Activated CD4-positive, alpha-beta T cell treated with anti-CD3 and anti-CD28 coated beads, Interleukin-2, Interleukin-4, amounts not matched to agents 100 ng/mL and 50 ng/mL, durations not matched to agents 16 hours and 8 hours (primary cell): ENCODE data around the gene ZNF609.
"Not testable (repeated sequence)": the region's sequence is repeated elsewhere in the genome, so short reads cannot be mapped to it uniquely, and the experiment has no call there.

ENCODE experiments used
- DNase-seq: peaks from one replicate; pipeline ENCODE4 v3.0.0-alpha.2; 2020; ENCODE audit warnings: low spot score

Gene ZNF609

GRCh38 chr15:64623347-64623996, 163.1 kb downstream of the ZNF609 start:
- DNase-seq: no peak

DNA sequence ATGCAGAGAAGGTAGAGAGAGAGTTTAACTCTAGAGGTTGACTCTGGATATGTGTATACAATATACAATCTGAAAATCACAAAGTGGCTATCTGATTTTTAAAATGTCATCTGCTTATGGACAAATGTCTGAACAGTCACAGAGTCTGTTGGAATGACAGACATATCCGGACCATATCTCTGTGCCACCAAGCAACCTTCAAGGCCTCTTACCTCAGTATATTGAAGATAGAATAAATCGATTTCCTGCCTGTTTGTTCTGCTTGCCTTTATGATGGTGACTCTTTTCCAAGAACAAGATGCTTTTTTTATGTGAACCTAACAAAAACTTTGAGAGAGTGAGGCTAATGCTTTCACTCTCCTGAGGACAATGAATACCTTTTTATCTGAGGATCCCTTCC, 163.9 kb downstream of the ZNF609 start:
- DNase-seq: no peak

DNA sequence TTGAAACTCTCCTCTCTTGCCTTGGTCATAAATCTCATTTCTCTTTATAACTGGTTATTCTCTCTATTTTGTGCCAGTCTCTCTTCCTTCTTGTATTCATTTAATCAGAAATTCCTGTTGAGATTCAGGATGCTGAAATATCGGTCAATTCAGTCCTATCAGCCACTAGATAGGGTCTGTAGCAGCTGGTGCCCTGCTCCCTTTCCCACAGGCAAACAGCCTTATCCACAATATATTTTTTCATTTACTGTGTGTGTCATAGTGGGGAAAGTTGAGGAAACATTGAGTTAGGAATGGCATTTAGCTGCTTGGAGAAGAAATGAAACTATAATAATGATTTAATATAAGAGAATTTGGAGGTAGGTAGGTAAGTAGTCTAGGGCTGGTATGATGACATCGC, 168.7 kb downstream of the ZNF609 start:
- no peak for DNase-seq

GRCh38 chr15:64630396-64631107, 170.2 kb downstream of the ZNF609 start:
- DNase-seq: no peak

DNA sequence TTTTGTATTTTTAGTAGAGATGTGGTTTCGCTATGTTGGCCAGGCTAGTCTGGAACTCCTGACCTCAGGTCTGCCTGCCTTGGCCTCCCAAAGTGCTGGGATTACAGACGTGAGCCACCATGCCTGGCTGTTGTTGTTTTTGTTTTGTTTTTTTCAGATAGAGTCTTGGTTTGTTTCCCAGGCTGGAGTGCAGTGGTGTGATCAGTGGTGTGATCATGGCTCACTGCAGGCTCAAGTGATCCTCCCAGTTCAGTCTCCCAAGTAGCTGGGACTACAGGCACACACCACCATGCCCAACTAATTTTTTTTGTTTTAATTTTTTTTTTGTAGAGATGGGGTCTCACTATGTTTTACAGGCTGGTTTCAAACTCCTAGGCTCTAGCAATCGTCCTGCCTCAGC, 172.3 kb downstream of the ZNF609 start:
- not testable (repeated sequence) for DNase-seq

DNA sequence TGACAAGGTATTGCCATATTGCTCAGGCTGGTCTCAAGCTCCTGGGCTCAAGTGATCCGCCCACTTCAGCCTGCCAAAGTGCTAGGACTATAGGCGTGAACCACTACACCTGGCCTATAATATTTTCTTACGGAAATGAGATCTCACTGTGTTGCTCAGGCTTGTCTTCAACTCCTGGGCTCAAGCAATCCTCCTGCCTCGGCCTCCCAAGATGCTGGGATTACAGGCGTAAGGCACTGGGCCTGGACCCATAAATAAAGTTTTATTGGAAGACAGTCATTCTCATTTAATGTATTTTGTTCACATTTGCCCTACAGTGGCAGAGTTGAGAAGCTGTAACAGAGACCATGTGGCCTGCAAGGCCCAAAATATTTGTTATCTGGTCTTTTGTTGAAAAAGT, 173.0 kb downstream of the ZNF609 start:
- DNase-seq: no peak

- peak; percentile 73 for DNase-seq
Measured at GRCh38 chr15:64634027-64634426, 173.6 kb downstream of the ZNF609 start.

GRCh38 chr15:64634576-64635498, 174.5 kb downstream of the ZNF609 start:
- DNase-seq: peak; percentile 80

DNA sequence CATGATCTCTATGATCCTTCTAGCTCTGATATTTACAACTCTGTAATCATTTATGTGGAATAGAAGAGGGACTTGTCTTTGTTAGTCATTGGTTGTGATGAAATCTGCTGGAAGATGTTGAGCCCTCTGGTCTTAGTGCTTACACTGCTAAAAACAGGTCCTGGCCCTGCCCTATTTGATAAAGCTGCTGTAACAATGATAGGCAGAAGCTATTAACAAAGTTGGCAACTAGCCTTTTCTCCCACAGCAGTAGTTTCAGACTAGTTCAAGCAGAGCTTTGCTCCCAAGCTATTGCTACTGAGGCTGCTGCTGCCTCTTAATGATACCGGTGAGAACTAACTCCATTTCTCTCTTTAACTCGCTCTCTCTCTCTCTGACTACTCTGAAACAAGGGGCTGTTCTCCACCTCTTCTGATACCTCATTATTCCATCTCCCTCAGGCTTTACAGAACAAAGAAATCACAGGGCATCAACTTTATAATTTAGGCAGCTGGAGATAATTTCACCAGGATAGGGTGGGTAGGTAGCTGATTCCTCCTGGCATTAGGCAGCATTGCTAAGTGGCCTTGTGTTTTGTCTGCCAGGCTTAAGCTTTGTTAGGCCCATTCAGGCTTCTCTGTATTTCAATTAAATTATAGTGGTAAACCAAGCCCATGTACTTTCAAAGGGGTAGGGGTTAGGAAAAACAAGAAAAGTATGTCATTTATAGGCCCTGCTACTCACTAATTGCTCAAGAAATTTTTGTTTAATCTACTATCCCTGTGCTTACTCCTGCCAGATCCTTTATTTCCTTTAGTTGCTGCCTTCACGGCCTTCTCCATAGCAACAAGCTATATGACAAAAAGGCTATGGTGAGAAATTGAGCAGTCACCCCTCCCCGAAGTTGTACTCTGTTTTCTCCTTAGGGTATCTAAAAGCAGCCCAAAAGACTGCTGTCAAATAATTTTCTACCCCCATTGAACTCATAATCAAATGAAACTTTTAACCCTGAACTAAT, 175.4 kb downstream of the ZNF609 start:
- no peak for DNase-seq

- DNase-seq: no peak
Measured at GRCh38 chr15:64636556-64636955, 176.2 kb downstream of the ZNF609 start.

DNA sequence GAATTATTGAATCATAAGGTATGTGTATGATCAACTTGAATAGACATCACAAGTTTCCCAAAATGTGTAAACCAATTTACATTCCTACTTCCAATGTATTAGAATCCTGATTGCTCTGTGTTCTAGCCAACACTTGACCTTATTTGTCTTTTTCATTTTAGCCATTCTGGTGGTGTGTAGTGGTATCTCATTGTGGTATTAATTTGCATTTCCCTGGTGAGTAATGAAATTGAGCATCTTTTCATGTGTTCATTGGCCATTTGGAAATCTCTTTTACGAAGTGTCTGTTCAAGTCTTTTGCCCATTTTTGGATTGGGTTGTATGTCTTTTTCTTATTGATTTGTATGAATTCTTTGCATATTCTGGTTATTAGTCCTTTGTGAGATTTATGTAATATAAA, 177.0 kb downstream of the ZNF609 start:
- DNase-seq: no peak

DNA sequence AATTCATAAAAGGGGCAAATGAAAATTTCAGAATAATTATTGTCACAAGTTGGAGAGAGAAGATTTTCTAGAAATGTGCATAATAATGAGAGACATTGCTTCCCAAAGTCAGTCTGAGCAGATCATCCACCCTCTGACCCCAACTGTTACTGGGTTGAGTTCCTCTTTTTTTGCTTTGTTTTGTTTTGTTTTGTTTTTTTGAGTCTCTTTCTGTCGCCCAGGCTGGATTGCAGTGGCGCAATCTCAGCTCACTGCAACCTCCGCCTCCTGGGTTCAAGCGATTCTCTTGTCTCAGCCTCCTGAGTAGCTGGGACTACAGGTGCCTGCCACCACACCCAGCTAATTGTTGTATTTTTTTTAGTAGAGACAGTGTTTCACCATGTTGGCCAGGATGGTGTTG, 179.4 kb downstream of the ZNF609 start:
- not testable (repeated sequence) for DNase-seq

DNA sequence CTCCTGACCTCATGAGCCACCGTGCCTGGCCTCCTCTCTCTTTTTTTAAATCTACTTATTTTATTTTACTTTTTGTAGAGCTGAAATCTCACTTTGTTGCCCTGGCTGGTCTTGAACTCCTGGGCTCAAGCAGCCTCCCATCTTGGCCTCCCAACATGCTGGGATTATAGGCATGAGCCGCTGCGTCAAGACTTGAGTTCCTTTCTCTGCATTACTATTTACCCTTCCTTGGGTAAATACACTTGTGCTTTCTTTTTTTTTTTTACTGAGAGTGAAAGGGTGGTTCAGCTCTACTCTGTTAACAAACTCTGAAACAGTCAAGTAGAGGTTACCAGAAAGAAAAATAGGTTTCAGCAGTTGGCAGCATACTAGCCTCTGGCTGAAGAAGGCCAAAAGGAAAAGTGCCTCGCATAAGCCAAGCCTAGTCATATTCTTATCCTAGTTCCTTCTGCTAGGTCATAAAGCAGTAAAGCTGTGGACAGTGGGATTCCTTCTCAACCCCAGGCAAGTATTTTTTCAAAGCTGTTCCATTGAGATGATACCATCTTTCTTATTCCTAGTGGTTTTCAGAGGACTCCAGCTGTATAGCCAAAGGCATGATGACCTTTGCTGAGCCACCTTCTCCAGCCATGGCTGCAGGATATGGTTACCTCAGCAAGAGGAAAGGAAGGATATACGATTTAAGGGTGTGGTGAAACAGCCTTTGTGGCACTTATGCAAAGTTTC, 179.9 kb downstream of the ZNF609 start:
- no peak for DNase-seq

- DNase-seq: no peak
Measured at GRCh38 chr15:64642875-64643274, 182.5 kb downstream of the ZNF609 start.

GRCh38 chr15:64643685-64644084, 183.3 kb downstream of the ZNF609 start:
- no peak for DNase-seq

DNA sequence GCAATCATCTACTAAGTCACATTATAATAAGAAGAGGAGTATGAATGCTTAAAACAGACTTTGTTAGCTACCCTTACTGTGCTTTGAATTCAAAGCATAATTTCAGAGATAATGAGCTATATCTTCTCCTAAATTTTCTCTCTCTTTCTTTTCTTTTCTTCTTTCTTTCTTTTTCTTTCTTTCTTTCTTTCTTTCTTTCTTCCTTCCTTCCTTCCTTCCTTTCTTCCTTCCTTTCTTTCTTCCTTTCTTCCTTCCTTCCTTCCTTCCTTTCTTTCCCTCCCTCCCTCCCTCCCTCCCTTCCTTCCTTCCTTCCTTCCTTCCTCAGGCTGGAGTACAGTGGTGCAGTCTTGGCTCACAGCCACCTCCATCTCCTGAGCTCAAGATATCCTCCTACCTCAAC, 184.4 kb downstream of the ZNF609 start:
- not testable (repeated sequence) for DNase-seq

DNA sequence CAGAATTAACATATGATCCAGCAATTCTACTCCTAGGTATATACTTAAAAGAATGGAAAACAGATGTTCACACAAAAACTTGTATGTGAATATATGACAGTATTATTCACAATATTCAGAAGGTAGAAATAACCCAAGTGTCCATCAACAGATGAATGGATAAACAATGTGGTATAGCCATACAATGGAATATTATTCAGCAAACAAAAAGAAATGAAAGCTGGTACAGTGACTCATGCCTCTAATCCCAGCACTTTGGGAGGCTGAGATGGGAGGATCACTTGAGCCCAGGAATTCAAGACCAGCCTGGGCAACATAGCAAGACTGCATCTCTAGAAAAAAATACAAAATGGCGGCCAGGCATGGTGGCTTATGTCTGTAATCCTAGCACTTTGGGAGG, 185.6 kb downstream of the ZNF609 start:
- no peak for DNase-seq

GRCh38 chr15:64647367-64647766, 187.0 kb downstream of the ZNF609 start:
- no peak for DNase-seq

DNA sequence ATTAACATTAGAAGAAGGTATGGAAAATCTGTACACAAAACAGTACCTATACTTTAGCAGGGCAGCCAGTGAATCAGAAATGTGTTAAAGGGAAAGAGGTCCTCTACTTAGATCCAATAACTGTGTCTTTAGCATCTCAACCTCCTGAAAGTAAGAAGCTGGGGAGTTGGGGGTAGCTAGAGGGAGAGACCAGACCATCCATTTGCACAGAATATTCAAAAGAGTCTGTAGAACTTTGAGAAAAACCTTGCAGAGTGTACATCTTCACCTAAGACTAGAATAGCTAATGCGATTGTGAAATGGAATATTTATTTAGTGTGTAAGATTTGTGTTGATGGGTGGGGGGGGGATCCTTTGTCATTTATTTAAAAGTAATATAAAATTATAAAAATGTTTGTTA, 190.2 kb downstream of the ZNF609 start:
- no peak for DNase-seq

DNA sequence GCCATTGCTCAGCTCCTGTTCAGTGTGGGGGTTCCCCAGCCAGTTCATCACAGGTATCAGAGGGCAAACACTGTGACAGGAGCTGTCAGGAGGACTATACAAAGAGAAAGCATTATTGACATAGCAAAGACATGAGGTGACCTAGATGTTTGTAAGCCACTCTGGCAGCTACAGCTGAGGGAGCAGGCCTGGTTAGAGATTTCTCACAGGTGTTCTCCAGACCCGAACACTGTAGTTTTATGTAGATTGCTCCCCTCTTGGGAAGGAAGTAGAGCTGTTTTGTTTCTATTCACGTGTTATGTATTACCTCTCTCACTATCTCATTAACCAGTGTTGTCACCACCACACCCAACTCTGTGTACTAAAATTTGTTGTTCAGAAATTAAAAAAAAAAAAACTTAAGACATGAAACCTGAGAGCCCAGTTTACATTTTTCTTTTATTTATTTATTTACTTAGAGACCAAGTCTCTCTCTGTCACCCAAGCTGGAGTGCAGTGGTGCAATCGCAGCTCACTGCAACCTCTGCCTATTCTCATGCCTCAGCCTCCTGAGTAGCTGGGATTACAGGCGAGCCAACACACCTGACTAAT, 191.3 kb downstream of the ZNF609 start:
- no peak for DNase-seq
